AG08396 (cell line): ENCODE data around the gene WDR62.

Experiments used
- DNase-seq: peaks from one replicate; pipeline ENCODE4 v3.0.0; 2012; ENCODE audit warnings: low spot score, mixed read lengths

WDR62 gene

DNA sequence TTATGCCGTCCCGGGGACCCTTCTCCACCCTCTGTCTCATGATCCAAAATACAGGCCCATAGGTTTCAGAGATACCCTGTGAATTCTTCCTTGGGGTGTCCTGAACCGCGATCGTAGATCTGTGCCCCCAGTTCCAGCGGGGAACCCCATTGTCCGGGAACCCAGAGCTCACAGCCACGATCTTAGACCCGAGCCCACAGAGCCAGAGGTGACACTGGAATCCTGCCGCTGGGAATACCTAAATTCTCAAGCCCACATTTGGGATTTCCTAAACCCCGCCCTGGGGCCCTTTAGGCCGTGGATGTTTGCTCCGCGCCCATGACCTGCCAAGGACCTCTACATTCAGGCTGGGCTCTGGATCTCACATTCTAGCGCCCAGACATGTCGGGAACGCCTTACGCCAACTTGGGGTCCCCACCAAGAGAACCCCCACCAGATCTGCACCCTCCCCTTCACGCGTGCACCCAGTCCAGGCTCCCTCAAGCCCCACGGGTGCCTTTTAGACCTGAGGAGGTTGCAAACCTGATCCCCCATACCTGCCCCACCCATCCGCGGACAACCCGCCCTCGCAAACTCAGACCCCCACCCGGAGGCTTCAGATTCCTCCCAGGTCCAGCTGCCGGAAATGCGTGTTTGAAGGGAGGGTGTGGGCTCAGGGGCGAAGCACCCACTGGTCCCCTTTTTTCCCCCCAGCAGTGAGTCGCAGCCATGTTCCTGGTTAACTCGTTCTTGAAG is 85.8 kb downstream of the WDR62 start:
- peak; percentile 49 for DNase-seq

DNA sequence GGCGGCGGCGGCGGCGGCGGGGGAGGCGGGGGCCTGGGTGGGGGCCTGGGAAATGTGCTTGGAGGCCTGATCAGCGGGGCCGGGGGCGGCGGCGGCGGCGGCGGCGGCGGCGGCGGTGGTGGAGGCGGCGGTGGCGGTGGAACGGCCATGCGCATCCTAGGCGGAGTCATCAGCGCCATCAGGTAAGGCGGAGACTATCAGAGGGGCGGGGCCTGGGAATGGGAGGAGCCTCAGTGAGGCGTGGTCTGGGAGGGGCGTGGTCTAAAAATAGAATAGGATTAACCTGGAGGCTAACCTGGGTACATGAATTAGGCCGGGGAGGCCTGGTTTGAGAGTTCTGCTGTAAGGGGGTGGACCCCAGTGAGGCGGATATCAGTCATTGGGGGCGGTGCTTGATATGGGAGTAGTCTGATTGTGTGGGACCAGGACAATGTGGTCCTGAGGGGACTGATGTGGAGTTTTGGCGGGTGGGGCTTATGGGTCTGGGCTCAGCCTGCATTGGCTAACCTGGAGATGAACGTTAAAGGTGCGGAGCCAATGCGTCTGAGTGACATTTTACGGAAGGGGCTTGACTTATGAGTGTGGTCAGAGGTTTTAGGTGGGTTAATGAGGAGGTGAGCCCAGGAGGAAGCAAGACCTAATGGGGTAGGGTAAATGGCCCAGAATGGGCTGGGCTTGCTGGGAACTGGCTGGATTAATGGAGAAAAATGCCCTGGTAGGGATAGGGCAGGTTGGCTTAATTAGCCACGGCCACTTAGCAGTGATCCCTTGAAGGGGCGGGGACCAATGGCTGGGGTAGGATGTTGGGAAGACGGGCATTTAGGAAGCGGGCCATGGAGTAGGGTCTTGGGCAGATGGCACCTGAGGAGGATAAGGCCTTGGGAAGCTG is 86.6 kb downstream of the WDR62 start:
- DNase-seq = peak; percentile 93

DNA sequence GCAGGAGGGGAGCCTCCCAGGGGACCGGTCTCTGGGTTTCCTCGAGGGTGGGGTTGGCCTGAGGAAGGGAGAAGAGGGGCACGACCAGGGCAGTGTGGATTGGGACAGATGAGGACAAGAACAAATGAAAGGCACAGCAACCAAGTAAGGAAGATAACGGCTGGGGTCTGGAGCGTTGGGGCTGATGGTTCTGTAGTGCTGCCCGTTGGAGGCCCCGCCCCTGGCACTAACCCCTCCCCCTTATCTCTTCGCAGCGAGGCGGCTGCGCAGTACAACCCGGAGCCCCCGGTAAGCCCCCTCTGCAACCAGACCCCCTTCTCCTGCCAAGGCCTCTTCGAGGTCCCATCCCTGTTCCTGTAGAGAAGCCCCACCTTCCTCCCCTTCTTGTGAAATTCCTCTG is 87.3 kb downstream of the WDR62 start:
- DNase-seq = no peak

GRCh38 chr19:36142496-36142895 is 87.8 kb downstream of the WDR62 start:
- no peak for DNase-seq

GRCh38 chr19:36144624-36145023 is 89.9 kb downstream of the WDR62 start:
- no peak for DNase-seq

- no peak for DNase-seq
Observed at GRCh38 chr19:36149673-36150406, 95.1 kb downstream of the WDR62 start.

DNA sequence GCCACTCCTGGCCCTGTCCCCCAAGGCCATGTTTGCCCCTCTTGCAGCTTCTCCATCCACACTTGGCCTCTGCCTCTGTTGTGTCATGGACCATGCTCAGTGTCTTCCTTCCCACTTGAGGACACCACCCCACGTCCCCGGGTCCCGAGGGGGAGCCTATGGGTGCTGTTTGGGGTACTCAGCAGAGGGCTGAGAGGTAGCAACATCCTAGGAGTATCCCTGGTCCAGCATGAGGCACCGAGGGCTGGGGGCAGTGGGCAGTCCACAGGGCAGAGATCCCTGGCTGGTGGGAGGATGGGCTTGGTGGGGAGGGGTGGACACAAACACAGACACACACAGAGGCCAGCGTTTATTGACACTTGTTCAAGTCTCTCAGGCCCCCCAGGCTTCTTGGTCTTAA is 95.9 kb downstream of the WDR62 start:
- no peak for DNase-seq

DNA sequence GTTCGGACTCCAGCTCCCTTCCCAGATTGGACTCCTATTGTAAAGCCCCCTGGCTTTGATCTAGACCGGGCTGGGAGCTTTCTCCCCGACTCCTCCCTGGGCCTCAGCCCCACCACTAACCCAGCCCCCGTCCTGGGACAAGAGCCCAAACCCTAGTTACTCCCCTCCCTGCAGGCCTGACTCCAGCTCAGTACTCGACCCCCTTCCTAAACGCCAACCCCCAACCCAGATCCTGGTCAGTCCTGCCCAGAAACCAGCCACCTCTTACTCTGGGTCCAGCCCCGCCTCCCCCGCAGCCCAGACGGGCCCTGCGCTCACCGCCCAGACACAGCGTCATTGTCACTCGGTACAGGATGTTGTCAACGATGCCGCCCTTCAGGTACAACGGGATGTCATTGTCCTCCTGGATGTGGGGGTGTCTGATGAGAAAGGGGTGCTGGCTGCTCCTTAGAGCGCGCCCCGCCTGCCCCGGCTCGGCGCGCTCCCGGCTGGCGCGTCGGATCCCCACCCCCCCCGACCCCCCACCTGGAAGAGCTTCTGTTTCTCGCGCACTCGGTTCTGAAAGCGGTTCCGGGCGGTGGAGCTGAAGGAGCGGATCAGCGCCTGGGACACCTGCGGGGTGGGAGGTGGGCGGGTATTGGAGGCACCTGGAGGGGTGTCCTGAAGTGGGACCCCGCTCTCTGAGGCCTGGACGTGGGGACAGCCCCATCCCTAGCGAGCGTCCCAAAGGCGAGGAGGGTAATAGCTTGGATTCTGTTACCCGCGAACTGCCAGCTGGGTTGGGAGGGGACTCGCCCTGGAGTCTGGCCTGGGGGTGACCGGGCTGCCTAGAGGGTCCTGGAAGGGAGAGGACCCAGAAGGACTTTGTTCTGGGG is 96.7 kb downstream of the WDR62 start:
- peak; percentile 68 for DNase-seq

- peak; percentile 57 for DNase-seq
Observed at GRCh38 chr19:36152019-36152351, 97.3 kb downstream of the WDR62 start.

- peak; percentile 82 for DNase-seq
Observed at GRCh38 chr19:36152352-36153091, 97.8 kb downstream of the WDR62 start, which contains the start of gene COX7A1. TSS of gene COX7A1 (minus strand) at chr19:36152447. CDS start at chr19:36152407, 40 bp downstream.

DNA sequence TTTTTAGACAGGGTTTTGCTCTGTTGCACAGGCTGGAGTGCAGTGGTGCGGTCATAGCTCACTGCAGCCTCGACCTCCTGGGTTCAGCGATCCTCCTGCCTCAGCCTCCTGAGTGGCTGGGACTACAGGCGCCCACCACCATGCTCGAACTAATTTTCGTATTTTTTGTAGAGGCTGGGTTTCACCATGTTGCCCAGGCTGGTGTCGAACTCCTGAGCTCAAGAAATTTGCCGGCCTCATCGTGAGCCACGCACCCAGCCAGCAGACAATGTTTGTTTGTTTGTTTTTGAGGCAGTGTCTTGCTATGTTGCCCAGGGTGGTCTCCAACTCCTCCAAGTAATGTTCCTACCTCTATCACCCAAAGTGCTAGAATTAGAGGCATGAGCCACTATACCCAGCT is 98.4 kb downstream of the WDR62 start:
- no peak for DNase-seq
